RWPE1 (cell line): ENCODE measurements around the gene PERM1.

Experiments
- CTCF ChIA-PET: fragments of 350-600 bp; sonication (Branson Sonifier 250); formaldehyde crosslinking; extraction: SDS; loops from one replicate; lab custom pipeline; 2021; lab: Yijun Ruan, JAX
- POLR2A ChIA-PET: fragments of 400-600 bp; formaldehyde crosslinking; extraction: SDS; loops from one replicate; lab custom pipeline; 2020; ENCODE audit warnings: antibody characterized with exemption; ENCODE audit not compliant: low non-redundant PET; lab: Yijun Ruan, JAX
- DNase-seq: peaks from one replicate; pipeline ENCODE4 v3.0.0; 2012; ENCODE audit warnings: low spot score
- H3K27ac ChIP-seq: fragments of 450-650 bp; 2 replicates; pipeline ENCODE4 v1.5.1; 2017
- CTCF ChIP-seq: fragments of 450-650 bp; conservative IDR thresholded peaks from 2 replicates; pipeline ENCODE4 v1.5.1; 2017; ENCODE audit warnings: low read depth, mild to moderate bottlenecking

The PERM1 gene

GRCh38 chr1:973459-974292 is 8.2 kb downstream of the PERM1 start:
- no peak overlapping the region for H3K27ac ChIP-seq
- ChIA-PET POLR2A (no interaction called here), CTCF (no interaction called here)
- TF ChIP-seq CTCF: no peak
- DNase-seq: no peak

GRCh38 chr1:972726-973458 is 9.0 kb downstream of the PERM1 start:
- POLR2A ChIA-PET: no interaction called here
- no peak for TF ChIP-seq CTCF
- CTCF ChIA-PET: no interaction called here
- DNase-seq: no peak
- H3K27ac ChIP-seq: no peak overlapping the region

GRCh38 chr1:971751-972506 is 10.0 kb downstream of the PERM1 start:
- CTCF ChIA-PET: interaction anchor here (0.9 kb wide), 1 partner anchor 30 kb away, joined by 4 read pairs; no protein-coding TSS in a partner anchor
- H3K27ac ChIP-seq: no peak overlapping the region
- DNase-seq: no peak
- no peak for TF ChIP-seq CTCF
- POLR2A ChIA-PET: no interaction called here

GRCh38 chr1:970973-971730 is 10.7 kb downstream of the PERM1 start:
- ChIA-PET CTCF (no interaction called here), POLR2A (no interaction called here)
- no peak overlapping the region for H3K27ac ChIP-seq
- no peak for TF ChIP-seq CTCF
- DNase-seq: no peak

GRCh38 chr1:970242-970972 is 11.5 kb downstream of the PERM1 start:
- no peak overlapping the region for H3K27ac ChIP-seq
- POLR2A ChIA-PET: no interaction called here
- DNase-seq: no peak
- CTCF ChIA-PET: no interaction called here
- TF ChIP-seq CTCF: no peak
